GM21717 (cell line): Measurements from ENCODE around the gene TULP1.

Experiments used
- ATAC-seq: cut with Tn5 transposase; IDR thresholded peaks from one replicate; pipeline ENCODE4 v1.9.1; 2021; ENCODE audit warnings: mild to moderate bottlenecking, moderate library complexity; ENCODE audit not compliant: unreplicated experiment

The TULP1 gene

GRCh38 chr6:35497571-35498421, 14.9 kb downstream of the TULP1 start:
- no peak for ATAC-seq

- ATAC-seq, result no peak
These were observed 15.7 kb downstream of the TULP1 start, which contains the start of gene TEAD3 for GRCh38 chr6:35496841-35497570. Gene TEAD3, minus strand, starts transcription at chr6:35497079.

GRCh38 chr6:35496036-35496840, 16.5 kb downstream of the TULP1 start:
- ATAC-seq, result no peak

GRCh38 chr6:35495258-35496035, 17.2 kb downstream of the TULP1 start:
- no peak for ATAC-seq

- no peak for ATAC-seq
These were observed 18.5 kb downstream of the TULP1 start for GRCh38 chr6:35494161-35494563.

GRCh38 chr6:35493307-35493983, 19.3 kb downstream of the TULP1 start:
- ATAC-seq, result no peak

GRCh38 chr6:35492974-35493284, 19.8 kb downstream of the TULP1 start:
- no peak for ATAC-seq

- ATAC-seq, result no peak
These were observed 20.3 kb downstream of the TULP1 start for GRCh38 chr6:35492258-35492973.

- no peak for ATAC-seq
These were observed 21.0 kb downstream of the TULP1 start for GRCh38 chr6:35491558-35492257.

- ATAC-seq, result no peak
These were observed 21.7 kb downstream of the TULP1 start for GRCh38 chr6:35490821-35491557.

GRCh38 chr6:35489995-35490791, 22.5 kb downstream of the TULP1 start:
- no peak for ATAC-seq

- no peak for ATAC-seq
These were observed 23.6 kb downstream of the TULP1 start for GRCh38 chr6:35489066-35489465.

- ATAC-seq, result no peak
These were observed 24.2 kb downstream of the TULP1 start for GRCh38 chr6:35488517-35488862.

- ATAC-seq, result no peak
These were observed 24.8 kb downstream of the TULP1 start for GRCh38 chr6:35487658-35488516.

- ATAC-seq, result no peak
These were observed 26.4 kb downstream of the TULP1 start for GRCh38 chr6:35486005-35486925.
